GM23338 (cell line): Measurements from ENCODE around the gene RASIP1. TPM values are rescaled to one million over a fixed set of nuclear protein-coding genes. Genes with fewer than 3 reads are reported as not detected.
A peak's percentile ranks its signal among the peaks of the same experiment; 100 is the strongest.

Experiments used
- ATAC-seq: fragments of 200-7000 bp; cut with Tn5 transposase; 3 replicates; pipeline ENCODE4 v1.9.1; 2020
- DNase-seq: peaks from one replicate; pipeline ENCODE4 v3.0.0-alpha.2; 2015; ENCODE audit warnings: low spot score
- H2AFZ ChIP-seq: fragments of 200-600 bp; sonication (generic); 2 replicates; pipeline ENCODE4 v1.8.0; 2016; ENCODE audit warnings: antibody characterized with exemption, mild to moderate bottlenecking, moderate library complexity
- H3F3A ChIP-seq: fragments of 200-600 bp; sonication (generic); replicated peaks from 2 replicates; pipeline ENCODE4 v1.8.0; 2017; ENCODE audit warnings: antibody characterized with exemption, mixed run types, low read depth
- H3K27ac ChIP-seq: fragments of 200-600 bp; sonication (generic); 2 replicates; pipeline ENCODE4 v1.6.1; 2016; ENCODE audit warnings: low read depth
- H3K27me3 ChIP-seq: fragments of 200-600 bp; sonication (generic); 2 replicates; pipeline ENCODE4 v1.8.0; 2016; ENCODE audit warnings: mild to moderate bottlenecking, mixed run types, moderate library complexity; ENCODE audit not compliant: insufficient read depth
- H3K36me3 ChIP-seq: fragments of 200-600 bp; sonication (generic); 2 replicates; pipeline ENCODE4 v1.8.0; 2016; ENCODE audit warnings: mild to moderate bottlenecking; ENCODE audit not compliant: insufficient read depth
- H3K4me1 ChIP-seq: fragments of 200-600 bp; sonication (generic); 2 replicates; pipeline ENCODE4 v1.8.0; 2016; ENCODE audit warnings: mild to moderate bottlenecking, moderate library complexity; ENCODE audit not compliant: insufficient read depth
- H3K4me2 ChIP-seq: fragments of 200-600 bp; sonication (generic); 2 replicates; pipeline ENCODE4 v1.7.1; 2017; ENCODE audit warnings: mixed run types
- H3K4me3 ChIP-seq: fragments of 200-600 bp; sonication (generic); 2 replicates; pipeline ENCODE4 v1.6.1; 2016; ENCODE audit warnings: mixed run types
- H3K79me2 ChIP-seq: fragments of 200-600 bp; sonication (generic); replicated peaks from 2 replicates; pipeline ENCODE4 v1.8.0; 2017; ENCODE audit warnings: mild to moderate bottlenecking; ENCODE audit not compliant: insufficient read depth
- H3K9me2 ChIP-seq: fragments of 200-600 bp; sonication (generic); 2 replicates; pipeline ENCODE4 v1.8.0; 2017; ENCODE audit not compliant: insufficient read depth
- H4K20me1 ChIP-seq: fragments of 200-600 bp; sonication (generic); replicated peaks from 2 replicates; pipeline ENCODE4 v1.8.0; 2017; ENCODE audit warnings: mild to moderate bottlenecking; ENCODE audit not compliant: insufficient read depth
- H3K27ac Mint-ChIP-seq: 2 replicates; pipeline ENCODE4 v1.8.0; 2020; ENCODE audit warnings: inconsistent platforms, mild to moderate bottlenecking, moderate library complexity, mixed read lengths
- H3K27me3 Mint-ChIP-seq: 3 replicates; pipeline ENCODE4 v1.8.0; 2022; ENCODE audit warnings: low read depth, mild to moderate bottlenecking, moderate library complexity, mixed read lengths, inconsistent platforms; ENCODE audit not compliant: insufficient read depth, poor library complexity
- H3K36me3 Mint-ChIP-seq: 3 replicates; pipeline ENCODE4 v1.8.0; 2021; ENCODE audit warnings: low read depth, mild to moderate bottlenecking, inconsistent platforms, moderate library complexity, mixed read lengths
- H3K4me1 Mint-ChIP-seq: 3 replicates; pipeline ENCODE4 v1.8.0; 2020; ENCODE audit warnings: mild to moderate bottlenecking, inconsistent platforms, mixed read lengths
- H3K4me3 Mint-ChIP-seq: 3 replicates; pipeline ENCODE4 v1.8.0; 2021; ENCODE audit warnings: moderate library complexity, mild to moderate bottlenecking, inconsistent platforms, mixed read lengths
- H3K9me3 Mint-ChIP-seq: 3 replicates; pipeline ENCODE4 v1.8.0; 2020; ENCODE audit warnings: moderate library complexity, mild to moderate bottlenecking, inconsistent platforms, mixed read lengths
- CREB1 ChIP-seq: fragments of 250-450 bp; sonication (Bioruptor Pico); IDR thresholded peaks from 2 replicates; pipeline ENCODE4 v1.5.0; 2020; ENCODE audit warnings: low read depth, mild to moderate bottlenecking, moderate library complexity
- CTCF ChIP-seq, 2 experiments: fragments of 200-600 bp in 1 of 2; sonication (generic) in 1 of 2; conservative IDR thresholded peaks; 2 replicates each; pipeline versions ENCODE4 v1.5.1 to v1.6.1; 2016 to 2017; ENCODE audit warnings: antibody characterized with exemption in 2 of 2, low read depth in 2 of 2, mild to moderate bottlenecking in 2 of 2, moderate library complexity in 1 of 2
- EZH2 ChIP-seq: fragments of 200-600 bp; sonication (generic); IDR thresholded peaks from one replicate; pipeline ENCODE4 v1.8.0; 2017; ENCODE audit warnings: antibody characterized with exemption, mild to moderate bottlenecking, low read depth; ENCODE audit not compliant: unreplicated experiment
- EZH2phosphoT487 ChIP-seq: fragments of 200-600 bp; sonication (generic); IDR thresholded peaks from one replicate; pipeline ENCODE4 v1.8.1; 2018; ENCODE audit warnings: antibody characterized with exemption; ENCODE audit not compliant: unreplicated experiment
- JUNB ChIP-seq: IDR thresholded peaks from one replicate; pipeline ENCODE4 v1.6.1; 2016; ENCODE audit warnings: antibody characterized with exemption; ENCODE audit not compliant: unreplicated experiment
- ZNF114 ChIP-seq: fragments of 250-450 bp; sonication (Bioruptor Pico); IDR thresholded peaks from 2 replicates; pipeline ENCODE4 v1.5.0; 2020; ENCODE audit warnings: mild to moderate bottlenecking, moderate library complexity
- polyA plus RNA-seq: library from polyadenylated mRNA; unstranded; fragments of >200 nt; fragmentation: Nextera tagmentation; extraction: Ambion mirVana; gene quantifications from 2 replicates; pipeline ENCODE4 v1.2.1, GENCODE V29; 2016
- total RNA-seq: library from RNA; depleted of rRNA; stranded (reverse); fragments of >200 nt; shearing (Covaris generic); gene quantifications from 2 replicates; pipeline ENCODE4 v1.2.3, GENCODE V29; 2014
- TF ChIP-seq, protein P1 (sequence below): IDR thresholded peaks from one replicate; pipeline ENCODE4 v1.6.1; 2018; ENCODE audit warnings: antibody characterized with exemption; ENCODE audit not compliant: unreplicated experiment
- TF ChIP-seq, protein P2 (sequence below): IDR thresholded peaks from 2 replicates; pipeline ENCODE4 v1.6.1; 2016; ENCODE audit warnings: antibody characterized with exemption

RASIP1 gene
- total and polyA plus RNA-seq, 2 experiments from 2014 or later: 9.2 to 14.8 TPM

DNA sequence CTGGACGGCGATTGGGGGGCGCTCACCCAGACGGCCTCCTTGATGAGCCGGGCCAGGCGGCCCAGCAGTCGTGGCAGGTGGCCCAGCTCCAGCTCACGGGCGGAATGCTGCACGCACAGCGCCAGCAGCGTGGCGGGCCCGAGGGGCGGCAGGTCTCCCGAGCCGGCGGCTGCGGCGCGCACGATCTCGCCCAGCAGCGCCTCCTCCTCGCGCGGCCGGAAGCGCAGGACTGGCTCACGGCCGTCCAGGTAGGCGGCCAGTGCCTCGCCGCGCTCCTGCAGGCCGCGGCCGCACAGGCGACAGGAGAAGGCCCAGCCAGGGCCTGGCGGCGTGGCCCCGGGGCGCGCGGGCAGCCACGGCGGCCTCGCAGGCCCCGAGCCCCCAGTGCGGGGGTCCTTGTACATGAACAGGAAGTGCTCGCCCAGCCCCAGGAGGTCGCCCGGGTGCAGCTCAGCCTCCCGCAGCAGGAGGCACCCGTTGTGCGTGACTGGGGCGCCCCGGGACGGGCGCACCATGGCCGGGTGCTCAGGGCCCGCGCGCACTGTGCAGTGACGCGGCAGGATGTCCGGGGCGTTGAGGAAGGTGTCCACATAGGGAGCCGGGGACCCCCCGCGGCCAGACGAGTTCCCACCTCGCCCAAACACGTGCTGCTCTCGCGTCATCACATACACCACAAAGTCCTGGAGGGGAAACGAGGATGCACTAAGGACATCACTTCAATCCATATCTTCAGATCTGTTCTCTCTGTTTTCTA, 11.3 kb downstream of the RASIP1 start:
- H3K9me2 ChIP-seq: no peaks in the 10 kb centered on the region
- H4K20me1 ChIP-seq: no peaks in the 10 kb centered on the region; the same call in 1 of the 2 replicates
- no peaks in the 10 kb centered on the region for H3K36me3 ChIP-seq
- peak; percentile 75 for DNase-seq
- Mint-ChIP-seq H3K4me3 (peak overlapping the region; percentile 43; the same call in 1 of the 3 replicates), H3K4me1 (peaks cover 6% of the 10 kb centered on the region), H3K27me3 (peaks cover 15% of the 10 kb centered on the region), H3K36me3 (peaks cover 5% of the 10 kb centered on the region; the same call in 2 of the 3 replicates), H3K9me3 (no peaks in the 10 kb centered on the region; the same call in 2 of the 3 replicates), H3K27ac (no peak overlapping the region)
- H3K27me3 ChIP-seq: peaks cover 15% of the 10 kb centered on the region; the same call in 1 of the 2 replicates
- peak overlapping the region; percentile 96 for H2AFZ ChIP-seq
- ATAC-seq: peak; percentile 88
- H3K4me2 ChIP-seq: peak overlapping the region; percentile 83
- no peak overlapping the region for H3K27ac ChIP-seq
- no peak for TF ChIP-seq ZNF114
- TF ChIP-seq CTCF (conservative IDR thresholded peaks at IDR 0.05; ENCODE audit: low read depth in 2 of 2): peak in 1 of 2 experiments; percentile 20; a peak in 1 of 4 replicates
- TF ChIP-seq, protein P1, sequence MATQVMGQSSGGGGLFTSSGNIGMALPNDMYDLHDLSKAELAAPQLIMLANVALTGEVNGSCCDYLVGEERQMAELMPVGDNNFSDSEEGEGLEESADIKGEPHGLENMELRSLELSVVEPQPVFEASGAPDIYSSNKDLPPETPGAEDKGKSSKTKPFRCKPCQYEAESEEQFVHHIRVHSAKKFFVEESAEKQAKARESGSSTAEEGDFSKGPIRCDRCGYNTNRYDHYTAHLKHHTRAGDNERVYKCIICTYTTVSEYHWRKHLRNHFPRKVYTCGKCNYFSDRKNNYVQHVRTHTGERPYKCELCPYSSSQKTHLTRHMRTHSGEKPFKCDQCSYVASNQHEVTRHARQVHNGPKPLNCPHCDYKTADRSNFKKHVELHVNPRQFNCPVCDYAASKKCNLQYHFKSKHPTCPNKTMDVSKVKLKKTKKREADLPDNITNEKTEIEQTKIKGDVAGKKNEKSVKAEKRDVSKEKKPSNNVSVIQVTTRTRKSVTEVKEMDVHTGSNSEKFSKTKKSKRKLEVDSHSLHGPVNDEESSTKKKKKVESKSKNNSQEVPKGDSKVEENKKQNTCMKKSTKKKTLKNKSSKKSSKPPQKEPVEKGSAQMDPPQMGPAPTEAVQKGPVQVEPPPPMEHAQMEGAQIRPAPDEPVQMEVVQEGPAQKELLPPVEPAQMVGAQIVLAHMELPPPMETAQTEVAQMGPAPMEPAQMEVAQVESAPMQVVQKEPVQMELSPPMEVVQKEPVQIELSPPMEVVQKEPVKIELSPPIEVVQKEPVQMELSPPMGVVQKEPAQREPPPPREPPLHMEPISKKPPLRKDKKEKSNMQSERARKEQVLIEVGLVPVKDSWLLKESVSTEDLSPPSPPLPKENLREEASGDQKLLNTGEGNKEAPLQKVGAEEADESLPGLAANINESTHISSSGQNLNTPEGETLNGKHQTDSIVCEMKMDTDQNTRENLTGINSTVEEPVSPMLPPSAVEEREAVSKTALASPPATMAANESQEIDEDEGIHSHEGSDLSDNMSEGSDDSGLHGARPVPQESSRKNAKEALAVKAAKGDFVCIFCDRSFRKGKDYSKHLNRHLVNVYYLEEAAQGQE: no peak
- no peak for TF ChIP-seq CREB1 (CRISPR knock-in tag)
- H3K4me1 ChIP-seq: peaks cover 5% of the 10 kb centered on the region; the same call in 1 of the 2 replicates
- 0 out of 2 replicates have a peak, but pooled peaks cover 3% of the 10 kb centered on the region for H3F3A ChIP-seq
- no peaks in the 10 kb centered on the region for H3K79me2 ChIP-seq
- H3K4me3 ChIP-seq: peak overlapping the region; percentile 64

DNA sequence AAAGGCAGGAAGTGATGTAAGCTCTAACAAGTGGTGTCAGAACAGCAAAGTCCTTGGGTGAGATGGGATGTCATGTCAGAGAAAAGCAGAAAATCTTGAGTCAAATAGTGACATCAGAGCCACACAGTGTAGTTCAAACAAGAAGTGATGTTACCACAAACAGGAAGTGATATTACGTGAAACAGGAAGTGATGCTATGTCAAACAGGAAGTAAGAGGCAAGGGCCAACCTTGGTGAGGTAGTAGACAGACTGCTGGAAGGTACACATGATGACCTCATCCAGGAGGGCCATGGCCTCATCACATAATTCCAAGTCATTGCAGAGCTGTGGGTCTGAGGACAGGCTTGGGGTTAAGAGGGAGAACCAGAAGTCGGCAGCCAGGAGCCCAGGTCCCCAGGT, 13.9 kb downstream of the RASIP1 start:
- H3K27me3 ChIP-seq: peaks cover 15% of the 10 kb centered on the region; the same call in 1 of the 2 replicates
- H4K20me1 ChIP-seq: no peaks in the 10 kb centered on the region; the same call in 1 of the 2 replicates
- no peaks in the 10 kb centered on the region for H3K9me3 Mint-ChIP-seq
- H3K27me3 Mint-ChIP-seq: peaks cover 13% of the 10 kb centered on the region
- no peak overlapping the region; the same call in 2 of the 3 replicates for H3K4me3 Mint-ChIP-seq
- H3K27ac ChIP-seq: no peak overlapping the region
- H3K4me1 Mint-ChIP-seq: peaks cover 6% of the 10 kb centered on the region
- peaks cover 5% of the 10 kb centered on the region; the same call in 1 of the 2 replicates for H3K4me1 ChIP-seq
- no peaks in the 10 kb centered on the region for H3K36me3 ChIP-seq
- peaks cover 5% of the 10 kb centered on the region; the same call in 2 of the 3 replicates for H3K36me3 Mint-ChIP-seq
- no peak overlapping the region for H3K27ac Mint-ChIP-seq
- 0 out of 2 replicates have a peak, but pooled peaks cover 6% of the 10 kb centered on the region for H3F3A ChIP-seq
- DNase-seq (no peak), ATAC-seq (no peak)
- H3K4me2 ChIP-seq: no peak overlapping the region
- no peaks in the 10 kb centered on the region for H3K79me2 ChIP-seq
- no peak overlapping the region for H2AFZ ChIP-seq
- H3K4me3 ChIP-seq: no peak overlapping the region
- no peaks in the 10 kb centered on the region for H3K9me2 ChIP-seq
- TF ChIP-seq, protein P1: no peak
- TF ChIP-seq JUNB: no peak
- TF ChIP-seq, protein P2, sequence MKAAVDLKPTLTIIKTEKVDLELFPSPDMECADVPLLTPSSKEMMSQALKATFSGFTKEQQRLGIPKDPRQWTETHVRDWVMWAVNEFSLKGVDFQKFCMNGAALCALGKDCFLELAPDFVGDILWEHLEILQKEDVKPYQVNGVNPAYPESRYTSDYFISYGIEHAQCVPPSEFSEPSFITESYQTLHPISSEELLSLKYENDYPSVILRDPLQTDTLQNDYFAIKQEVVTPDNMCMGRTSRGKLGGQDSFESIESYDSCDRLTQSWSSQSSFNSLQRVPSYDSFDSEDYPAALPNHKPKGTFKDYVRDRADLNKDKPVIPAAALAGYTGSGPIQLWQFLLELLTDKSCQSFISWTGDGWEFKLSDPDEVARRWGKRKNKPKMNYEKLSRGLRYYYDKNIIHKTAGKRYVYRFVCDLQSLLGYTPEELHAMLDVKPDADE: no peak
- no peak for TF ChIP-seq EZH2phosphoT487
- no peak for TF ChIP-seq EZH2
- no peak for TF ChIP-seq CTCF (conservative IDR thresholded peaks at IDR 0.05; ENCODE audit: low read depth in 2 of 2)
